Neuronal stem cell (in vitro differentiated cells): ENCODE measurements around the gene CDH13.

Experiments
- DNase-seq: peaks from one replicate; pipeline ENCODE4 v3.0.0-alpha.2; 2013; ENCODE audit warnings: low spot score
- H2AFZ ChIP-seq: one replicate; pipeline ENCODE4 v1.6.1; 2013; ENCODE audit warnings: mild to moderate bottlenecking, low read length, inconsistent platforms
- H2AK5ac ChIP-seq: 2 replicates; pipeline ENCODE4 v1.6.1; 2013; ENCODE audit warnings: low read depth, mild to moderate bottlenecking, inconsistent platforms, low read length, moderate library complexity, mixed read lengths
- H2BK120ac ChIP-seq: 2 replicates; pipeline ENCODE4 v1.6.1; 2013; ENCODE audit warnings: low read depth, mild to moderate bottlenecking, inconsistent platforms, low read length, moderate library complexity, mixed read lengths
- H2BK12ac ChIP-seq: one replicate; pipeline ENCODE4 v1.6.1; 2013; ENCODE audit warnings: low read length, inconsistent platforms
- H2BK15ac ChIP-seq: 2 replicates; pipeline ENCODE4 v1.6.1; 2013; ENCODE audit warnings: mild to moderate bottlenecking, low read length, inconsistent platforms, mixed read lengths
- H2BK5ac ChIP-seq: one replicate; pipeline ENCODE4 v1.6.1; 2013; ENCODE audit warnings: inconsistent platforms, mild to moderate bottlenecking, low read length, moderate library complexity
- H3K14ac ChIP-seq: one replicate; pipeline ENCODE4 v1.6.1; 2013; ENCODE audit warnings: low read length, inconsistent platforms
- H3K18ac ChIP-seq: 2 replicates; pipeline ENCODE4 v1.6.1; 2013; ENCODE audit warnings: low read length, inconsistent platforms
- H3K23ac ChIP-seq: 2 replicates; pipeline ENCODE4 v1.6.1; 2013; ENCODE audit warnings: low read depth, mild to moderate bottlenecking, mixed read lengths, low read length, inconsistent platforms; ENCODE audit not compliant: poor library complexity
- H3K27ac ChIP-seq: replicated peaks from 3 replicates; pipeline ENCODE4 v1.5.1; 2013; ENCODE audit warnings: low read length, inconsistent platforms
- H3K27me3 ChIP-seq, 3 experiments: 2 replicates each; pipeline ENCODE4 v1.6.1; 2013; ENCODE audit warnings: low read length in 3 of 3, mild to moderate bottlenecking in 2 of 3, inconsistent platforms in 1 of 3, low read depth in 1 of 3, mixed read lengths in 1 of 3, moderate library complexity in 1 of 3; ENCODE audit not compliant: control insufficient read depth in 3 of 3, insufficient read depth in 3 of 3
- H3K36me3 ChIP-seq, 2 donors: replicated peaks in 1 of 2; 2 replicates each; pipeline ENCODE4 v1.6.1; 2013; ENCODE audit warnings: low read length in 2 of 2; ENCODE audit not compliant: control insufficient read depth in 2 of 2, insufficient read depth in 2 of 2
- H3K4ac ChIP-seq: 2 replicates; pipeline ENCODE4 v1.6.1; 2013; ENCODE audit warnings: inconsistent platforms, mild to moderate bottlenecking, low read length, moderate library complexity
- H3K4me1 ChIP-seq, 2 donors: 1 replicate in 1 of 2; 2 replicates in 1 of 2; pipeline ENCODE4 v1.6.1; 2013; ENCODE audit warnings: low read length in 2 of 2, low read depth in 1 of 2; ENCODE audit not compliant: control insufficient read depth in 2 of 2, insufficient read depth in 1 of 2
- H3K4me2 ChIP-seq: one replicate; pipeline ENCODE4 v1.6.1; 2013; ENCODE audit warnings: mild to moderate bottlenecking, low read length, inconsistent platforms; ENCODE audit not compliant: insufficient read depth, poor library complexity, severe bottlenecking
- H3K4me3 ChIP-seq, 2 donors: 2 replicates each; pipeline ENCODE4 v1.5.1; 2013; ENCODE audit warnings: low read length in 2 of 2, mild to moderate bottlenecking in 2 of 2, inconsistent platforms in 1 of 2, moderate library complexity in 1 of 2
- H3K79me1 ChIP-seq: one replicate; pipeline ENCODE4 v1.6.1; 2013; ENCODE audit warnings: low read depth, mild to moderate bottlenecking, inconsistent platforms, low read length, moderate library complexity
- H3K9ac ChIP-seq: one replicate; pipeline ENCODE4 v1.6.1; 2013; ENCODE audit warnings: mild to moderate bottlenecking, low read depth, low read length, inconsistent platforms; ENCODE audit not compliant: poor library complexity
- H3K9me3 ChIP-seq, 2 donors: replicated peaks in 1 of 2; 2 replicates each; pipeline versions ENCODE3 to v1.6.1; 2013; ENCODE audit warnings: low read length in 2 of 2, mild to moderate bottlenecking in 2 of 2, inconsistent platforms in 1 of 2, low read depth in 1 of 2, mixed read lengths in 1 of 2, moderate library complexity in 1 of 2; ENCODE audit not compliant: control insufficient read depth in 2 of 2, insufficient read depth in 1 of 2
- H4K8ac ChIP-seq: one replicate; pipeline ENCODE4 v1.6.1; 2013; ENCODE audit warnings: low read depth, mild to moderate bottlenecking, inconsistent platforms, low read length, moderate library complexity
- H4K91ac ChIP-seq: one replicate; pipeline ENCODE4 v1.6.1; 2013; ENCODE audit warnings: low read length, low read depth, mild to moderate bottlenecking, inconsistent platforms; ENCODE audit not compliant: poor library complexity
- WGBS, 2 donors: extraction: QIAGEN DNeasy Blood & Tissue Kit; methylation state at CpG; one replicate each; pipeline ENCODE4 v1.1.7; 2013; ENCODE audit warnings: missing lambda C conversion rate in 2 of 2, mixed read lengths in 1 of 2; ENCODE audit not compliant: insufficient read length in 2 of 2, insufficient replicate concordance in 1 of 2; ENCODE audit errors: extremely low coverage in 2 of 2; 5-methylcytosine and 5-hydroxymethylcytosine counted together

Gene CDH13

GRCh38 chr16:82752172-82752571, 125.4 kb downstream of the CDH13 start:
- H3K9me3 ChIP-seq = no peaks in the 10 kb centered on the region
- no peaks in the 10 kb centered on the region for H3K27me3 ChIP-seq
- WGBS, 2 donors = no CpG with 5 or more reads among the region's 5 CpGs
- DNase-seq = no peak
- no peaks in the 10 kb centered on the region for H3K36me3 ChIP-seq
- H2AK5ac ChIP-seq = no peak overlapping the region
- H3K4me1 ChIP-seq = peaks cover 0 to 2% of the 10 kb centered on the region in 2 donors
- H3K18ac ChIP-seq = no peak overlapping the region
- no peak overlapping the region for H2AFZ ChIP-seq
- H3K4ac ChIP-seq = no peak overlapping the region
- H3K9ac ChIP-seq = no peak overlapping the region
- H2BK120ac ChIP-seq = no peak overlapping the region
- H3K79me1 ChIP-seq = no peaks in the 10 kb centered on the region
- no peak overlapping the region for H3K4me2 ChIP-seq
- no peak overlapping the region for H2BK15ac ChIP-seq
- H3K14ac ChIP-seq = no peak overlapping the region
- no peak overlapping the region for H2BK12ac ChIP-seq
- H3K23ac ChIP-seq = no peak overlapping the region
- H3K4me3 ChIP-seq = no peak overlapping the region
- H2BK5ac ChIP-seq = no peak overlapping the region
- H4K8ac ChIP-seq = no peak overlapping the region
- H3K27ac ChIP-seq = no peak overlapping the region
- no peak overlapping the region for H4K91ac ChIP-seq

GRCh38 chr16:82753821-82754220, 127.1 kb downstream of the CDH13 start:
- no peak overlapping the region for H2BK5ac ChIP-seq
- no peak overlapping the region for H4K91ac ChIP-seq
- no peak overlapping the region for H3K4me2 ChIP-seq
- no peaks in the 10 kb centered on the region for H3K79me1 ChIP-seq
- H3K36me3 ChIP-seq = no peaks in the 10 kb centered on the region
- peaks cover 0 to 2% of the 10 kb centered on the region in 2 donors for H3K4me1 ChIP-seq
- H2BK120ac ChIP-seq = no peak overlapping the region
- no peak overlapping the region for H2BK12ac ChIP-seq
- no peak overlapping the region for H2AK5ac ChIP-seq
- no peak overlapping the region for H3K9ac ChIP-seq
- no peak overlapping the region for H2BK15ac ChIP-seq
- no peak for DNase-seq
- no peak overlapping the region for H3K4me3 ChIP-seq
- H2AFZ ChIP-seq = no peak overlapping the region
- H3K27me3 ChIP-seq = no peaks in the 10 kb centered on the region
- no peak overlapping the region for H4K8ac ChIP-seq
- H3K27ac ChIP-seq = no peak overlapping the region
- no CpG with 5 or more reads among the region's 4 CpGs for WGBS, 2 donors
- no peak overlapping the region for H3K23ac ChIP-seq
- H3K18ac ChIP-seq = no peak overlapping the region
- no peaks in the 10 kb centered on the region for H3K9me3 ChIP-seq
- no peak overlapping the region for H3K14ac ChIP-seq
- no peak overlapping the region for H3K4ac ChIP-seq

- Histone ChIP-seq H3K4me2 (no peak overlapping the region), H2BK15ac (no peak overlapping the region), H2BK120ac (no peak overlapping the region)
Measured at GRCh38 chr16:82754716-82755513, 128.1 kb downstream of the CDH13 start.

GRCh38 chr16:82755570-82756282, 129.0 kb downstream of the CDH13 start:
- Histone ChIP-seq H3K79me1 (no peaks in the 10 kb centered on the region), H3K23ac (no peak overlapping the region), H2BK12ac (no peak overlapping the region), H3K4me1 (peaks cover 0 to 2% of the 10 kb centered on the region in 2 donors), H2AFZ (no peak overlapping the region), H2BK5ac (no peak overlapping the region), H3K4ac (no peak overlapping the region), H3K27me3 (no peaks in the 10 kb centered on the region), H3K9ac (no peak overlapping the region), H3K36me3 (no peaks in the 10 kb centered on the region), H2AK5ac (no peak overlapping the region), H2BK120ac (no peak overlapping the region), H3K4me3 (no peak overlapping the region), H3K9me3 (no peaks in the 10 kb centered on the region), H4K91ac (no peak overlapping the region), H3K14ac (no peak overlapping the region), H3K27ac (no peak overlapping the region), H2BK15ac (no peak overlapping the region), H3K4me2 (no peak overlapping the region), H4K8ac (no peak overlapping the region), H3K18ac (no peak overlapping the region)
- WGBS, 2 donors = no CpG with 5 or more reads among the region's 4 CpGs
- no peak for DNase-seq

More at GRCh38 chr16:82754716-82755513, 128.1 kb downstream of the CDH13 start:
- WGBS, 2 donors = no CpG with 5 or more reads among the region's 3 CpGs
- Histone ChIP-seq H3K14ac (no peak overlapping the region), H2AK5ac (no peak overlapping the region), H3K23ac (no peak overlapping the region), H3K9me3 (no peaks in the 10 kb centered on the region), H3K4me1 (peaks cover 0 to 2% of the 10 kb centered on the region in 2 donors), H2BK12ac (no peak overlapping the region), H4K8ac (no peak overlapping the region), H3K18ac (no peak overlapping the region), H3K27me3 (no peaks in the 10 kb centered on the region), H2AFZ (no peak overlapping the region), H3K4ac (no peak overlapping the region), H3K9ac (no peak overlapping the region), H3K79me1 (no peaks in the 10 kb centered on the region), H3K27ac (no peak overlapping the region), H4K91ac (no peak overlapping the region), H2BK5ac (no peak overlapping the region), H3K4me3 (no peak overlapping the region), H3K36me3 (no peaks in the 10 kb centered on the region)
- DNase-seq = no peak
